Karpas-422 (cell line): Measurements from ENCODE around the gene RABEP1. TPM values are rescaled to one million over a fixed set of nuclear protein-coding genes. Genes with fewer than 3 reads are reported as not detected.

Source experiments
- DNase-seq: peaks from one replicate; pipeline ENCODE4 v3.0.0-alpha.2; 2015
- H2AFZ ChIP-seq: fragments of 200-600 bp; sonication (generic); 2 replicates; pipeline ENCODE4 v1.6.1; 2014; ENCODE audit warnings: antibody characterized with exemption, low read length, mixed read lengths
- H3K27ac ChIP-seq: fragments of 200-600 bp; sonication (generic); 2 replicates; pipeline ENCODE4 v1.5.1; 2014; ENCODE audit warnings: mild to moderate bottlenecking, low read length, moderate library complexity
- H3K27me3 ChIP-seq: fragments of 200-600 bp; sonication (generic); 2 replicates; pipeline ENCODE4 v1.6.1; 2014; ENCODE audit warnings: low read length, mixed read lengths
- H3K36me3 ChIP-seq: fragments of 200-600 bp; sonication (generic); 2 replicates; pipeline ENCODE4 v1.6.1; 2014; ENCODE audit warnings: low read length, mixed read lengths; ENCODE audit not compliant: insufficient read depth
- H3K4me1 ChIP-seq: fragments of 200-600 bp; sonication (generic); 2 replicates; pipeline ENCODE4 v1.6.1; 2014; ENCODE audit warnings: mild to moderate bottlenecking, low read length, mixed read lengths
- H3K4me2 ChIP-seq: fragments of 200-600 bp; sonication (generic); 2 replicates; pipeline ENCODE4 v1.6.1; 2014; ENCODE audit warnings: low read length, low read depth, mild to moderate bottlenecking; ENCODE audit not compliant: poor library complexity, severe bottlenecking
- H3K4me3 ChIP-seq: fragments of 200-600 bp; sonication (generic); 2 replicates; pipeline ENCODE4 v1.5.1; 2014; ENCODE audit warnings: mild to moderate bottlenecking, antibody characterized with exemption, low read length, mixed read lengths
- H3K79me2 ChIP-seq: fragments of 200-600 bp; sonication (generic); 2 replicates; pipeline ENCODE4 v1.6.1; 2014; ENCODE audit warnings: mild to moderate bottlenecking, low read length, mixed read lengths
- H3K9ac ChIP-seq: fragments of 200-600 bp; sonication (generic); 2 replicates; pipeline ENCODE4 v1.6.0; 2014; ENCODE audit warnings: low read length
- H3K9me2 ChIP-seq: fragments of 200-600 bp; sonication (generic), shearing (Covaris generic); replicated peaks from 2 replicates; pipeline ENCODE4 v1.6.0; 2014; ENCODE audit warnings: mild to moderate bottlenecking, low read length, moderate library complexity; ENCODE audit not compliant: insufficient read depth
- H3K9me3 ChIP-seq: fragments of 300-700, 200-600 bp; sonication (generic); 2 replicates; pipeline ENCODE4 v1.6.1; 2014; ENCODE audit warnings: low read length, mixed read lengths
- H4K20me1 ChIP-seq: fragments of 200-600 bp; sonication (generic); 2 replicates; pipeline ENCODE4 v1.6.1; 2014; ENCODE audit warnings: mild to moderate bottlenecking, antibody characterized with exemption, low read length, low read depth; ENCODE audit not compliant: insufficient read depth
- total RNA-seq: library from RNA; depleted of rRNA; stranded (reverse); fragments of >200 nt; shearing (Covaris generic); gene quantifications from 2 replicates; pipeline ENCODE4 v1.2.3, GENCODE V29; 2014; ENCODE audit warnings: low replicate concordance

Gene RABEP1
- total RNA-seq, 1 experiment from 2014 or later, result 16.2 TPM

GRCh38 chr17:5408186-5408585 is 126.1 kb downstream of the RABEP1 start:
- no peak for DNase-seq
- H3K4me1 ChIP-seq, result no peaks in the 10 kb centered on the region
- peaks cover 69% of the 10 kb centered on the region for H3K79me2 ChIP-seq
- H3K27ac ChIP-seq, result no peak overlapping the region
- H3K9me2 ChIP-seq, result no peaks in the 10 kb centered on the region
- H3K4me2 ChIP-seq, result no peak overlapping the region
- H3K27me3 ChIP-seq, result no peaks in the 10 kb centered on the region
- peaks cover 87% of the 10 kb centered on the region for H3K36me3 ChIP-seq
- H3K4me3 ChIP-seq, result no peak overlapping the region
- H3K9me3 ChIP-seq, result no peaks in the 10 kb centered on the region
- H4K20me1 ChIP-seq, result peaks cover 16% of the 10 kb centered on the region; the same call in 1 of the 2 replicates
- no peak overlapping the region for H3K9ac ChIP-seq
- no peak overlapping the region for H2AFZ ChIP-seq

- no peaks in the 10 kb centered on the region for H3K27me3 ChIP-seq
- no peak overlapping the region for H3K9ac ChIP-seq
- no peak for DNase-seq
- H3K9me2 ChIP-seq, result no peaks in the 10 kb centered on the region
- H3K27ac ChIP-seq, result no peak overlapping the region
- no peak overlapping the region for H3K4me3 ChIP-seq
- no peaks in the 10 kb centered on the region for H3K4me1 ChIP-seq
- no peak overlapping the region for H3K4me2 ChIP-seq
- H2AFZ ChIP-seq, result no peak overlapping the region
- no peaks in the 10 kb centered on the region for H3K9me3 ChIP-seq
- peaks cover 87% of the 10 kb centered on the region for H3K36me3 ChIP-seq
- peaks cover 16% of the 10 kb centered on the region; the same call in 1 of the 2 replicates for H4K20me1 ChIP-seq
- peaks cover 82% of the 10 kb centered on the region for H3K79me2 ChIP-seq
These were observed 128.6 kb downstream of the RABEP1 start for GRCh38 chr17:5410594-5411272.

GRCh38 chr17:5413682-5414081 is 131.6 kb downstream of the RABEP1 start:
- H3K4me1 ChIP-seq, result peaks cover 17% of the 10 kb centered on the region
- H3K9ac ChIP-seq, result no peak overlapping the region
- no peaks in the 10 kb centered on the region for H3K9me2 ChIP-seq
- peaks cover 69% of the 10 kb centered on the region for H3K36me3 ChIP-seq
- DNase-seq, result no peak
- H3K9me3 ChIP-seq, result no peaks in the 10 kb centered on the region
- H3K27ac ChIP-seq, result no peak overlapping the region
- no peak overlapping the region for H3K4me2 ChIP-seq
- H2AFZ ChIP-seq, result no peak overlapping the region
- H3K79me2 ChIP-seq, result peaks cover 87% of the 10 kb centered on the region
- no peaks in the 10 kb centered on the region for H3K27me3 ChIP-seq
- peaks cover 26% of the 10 kb centered on the region; the same call in 1 of the 2 replicates for H4K20me1 ChIP-seq
- H3K4me3 ChIP-seq, result no peak overlapping the region

- Histone ChIP-seq H3K27ac (no peak overlapping the region), H3K36me3 (peaks cover 49% of the 10 kb centered on the region), H3K4me3 (no peak overlapping the region), H3K4me2 (no peak overlapping the region), H3K9me3 (no peaks in the 10 kb centered on the region), H3K9ac (no peak overlapping the region), H3K9me2 (no peaks in the 10 kb centered on the region), H3K79me2 (peaks cover 89% of the 10 kb centered on the region), H3K27me3 (no peaks in the 10 kb centered on the region), H2AFZ (no peak overlapping the region), H3K4me1 (peaks cover 27% of the 10 kb centered on the region), H4K20me1 (peaks cover 27% of the 10 kb centered on the region)
- no peak for DNase-seq
These were observed 134.8 kb downstream of the RABEP1 start for GRCh38 chr17:5416901-5417300.

- H3K9ac ChIP-seq, result peak overlapping the region; percentile 96
- H4K20me1 ChIP-seq, result peaks cover 15% of the 10 kb centered on the region; the same call in 1 of the 2 replicates
- DNase-seq, result peak; percentile 92
- H3K79me2 ChIP-seq, result peaks cover 85% of the 10 kb centered on the region
- peaks cover 42% of the 10 kb centered on the region for H3K36me3 ChIP-seq
- H3K27me3 ChIP-seq, result no peaks in the 10 kb centered on the region
- peaks cover 27% of the 10 kb centered on the region for H3K4me1 ChIP-seq
- H2AFZ ChIP-seq, result peak overlapping the region; percentile 32; the same call in 1 of the 2 replicates
- no peaks in the 10 kb centered on the region for H3K9me2 ChIP-seq
- no peaks in the 10 kb centered on the region for H3K9me3 ChIP-seq
- H3K4me3 ChIP-seq, result peak overlapping the region; percentile 97
- peak overlapping the region; percentile 91 for H3K27ac ChIP-seq
- H3K4me2 ChIP-seq, result peak overlapping the region; percentile 94
These were observed 136.8 kb downstream of the RABEP1 start for GRCh38 chr17:5418858-5419355.

- peak within 1 kb of the TSS; percentile 97 for H3K4me3 ChIP-seq
- H3K36me3 ChIP-seq, result peaks cover 41% of the 10 kb centered on the region
- peak within 1 kb of the TSS; percentile 69; the same call in 1 of the 2 replicates for H2AFZ ChIP-seq
These were observed 137.4 kb downstream of the RABEP1 start, which contains the start of gene NUP88 for GRCh38 chr17:5419356-5419958. NUP88 (minus strand) TSS chr17:5419662; CDS start chr17:5419650, 12 bp downstream.

GRCh38 chr17:5419959-5420653 is 138.0 kb downstream of the RABEP1 start, which contains the start of gene RPAIN:
RPAIN (plus strand) TSS chr17:5420182; CDS start chr17:5420211, 29 bp downstream.
- Histone ChIP-seq H3K4me3 (peak within 1 kb of the TSS; percentile 97), H3K27ac (peak within 1 kb of the TSS; percentile 91), H3K36me3 (peaks cover 44% of the 10 kb centered on the region), H3K9me3 (no peaks in the 10 kb centered on the region), H3K27me3 (no peaks in the 10 kb centered on the region), H3K9me2 (no peaks in the 10 kb centered on the region), H2AFZ (peak within 1 kb of the TSS; percentile 69; the same call in 1 of the 2 replicates), H3K4me1 (peaks cover 27% of the 10 kb centered on the region), H3K4me2 (peak within 1 kb of the TSS; percentile 99), H3K9ac (peak within 1 kb of the TSS; percentile 96), H3K79me2 (peaks cover 80% of the 10 kb centered on the region), H4K20me1 (peaks cover 15% of the 10 kb centered on the region; the same call in 1 of the 2 replicates)
- DNase-seq, result peak; percentile 97

More at GRCh38 chr17:5419356-5419958, 137.4 kb downstream of the RABEP1 start, which contains the start of gene NUP88:
- Histone ChIP-seq H3K27me3 (no peaks in the 10 kb centered on the region), H3K4me2 (peak within 1 kb of the TSS; percentile 99), H3K9ac (peak within 1 kb of the TSS; percentile 96), H3K9me2 (no peaks in the 10 kb centered on the region), H3K79me2 (peaks cover 80% of the 10 kb centered on the region), H3K4me1 (peaks cover 27% of the 10 kb centered on the region), H3K9me3 (no peaks in the 10 kb centered on the region), H3K27ac (peak within 1 kb of the TSS; percentile 91), H4K20me1 (peaks cover 15% of the 10 kb centered on the region; the same call in 1 of the 2 replicates)
- peak; percentile 99 for DNase-seq
